Mesendoderm (in vitro differentiated cells): ENCODE data around the gene LRP6.

Source experiments
- DNase-seq: peaks from one replicate; pipeline ENCODE4 v3.0.0; 2013
- H2AK5ac ChIP-seq: 2 replicates; pipeline ENCODE4 v1.6.1; 2013; ENCODE audit warnings: low read length, inconsistent platforms
- H2BK120ac ChIP-seq: 2 replicates; pipeline ENCODE4 v1.6.1; 2013; ENCODE audit warnings: low read depth, mild to moderate bottlenecking, low read length, moderate library complexity, mixed read lengths
- H2BK15ac ChIP-seq: replicated peaks from 2 replicates; pipeline ENCODE4 v1.6.1; 2013; ENCODE audit warnings: low read depth, mild to moderate bottlenecking, moderate library complexity
- H2BK5ac ChIP-seq: 2 replicates; pipeline ENCODE4 v1.6.1; 2013; ENCODE audit warnings: low read length, inconsistent platforms
- H3K18ac ChIP-seq: 2 replicates; pipeline ENCODE4 v1.6.1; 2013; ENCODE audit warnings: mild to moderate bottlenecking, low read length, mixed read lengths
- H3K23ac ChIP-seq: one replicate; pipeline ENCODE4 v1.6.1; 2013; ENCODE audit warnings: low read length
- H3K27ac ChIP-seq: 2 replicates; pipeline ENCODE4 v1.5.1; 2013; ENCODE audit warnings: low read depth, mild to moderate bottlenecking, inconsistent platforms, low read length, moderate library complexity
- H3K27me3 ChIP-seq: 2 replicates; pipeline ENCODE4 v1.6.1; 2013; ENCODE audit warnings: low read length, control low read depth, mild to moderate bottlenecking, inconsistent platforms; ENCODE audit not compliant: insufficient read depth, poor library complexity
- H3K36me3 ChIP-seq: 2 replicates; pipeline ENCODE4 v1.6.1; 2013; ENCODE audit warnings: low read length, inconsistent platforms; ENCODE audit not compliant: control insufficient read depth, insufficient read depth
- H3K4ac ChIP-seq: one replicate; pipeline ENCODE4 v1.6.1; 2013; ENCODE audit warnings: low read depth, mild to moderate bottlenecking, low read length, moderate library complexity
- H3K4me1 ChIP-seq: 2 replicates; pipeline ENCODE4 v1.6.1; 2013; ENCODE audit warnings: low read depth, low read length, inconsistent platforms; ENCODE audit not compliant: control insufficient read depth
- H3K4me2 ChIP-seq: 2 replicates; pipeline ENCODE4 v1.6.1; 2013; ENCODE audit warnings: low read length
- H3K4me3 ChIP-seq: 2 replicates; pipeline ENCODE4 v1.5.1; 2013; ENCODE audit warnings: mild to moderate bottlenecking, low read length
- H3K56ac ChIP-seq: one replicate; pipeline ENCODE4 v1.6.1; 2013; ENCODE audit warnings: low read length
- H3K79me1 ChIP-seq: 2 replicates; pipeline ENCODE4 v1.6.1; 2013; ENCODE audit warnings: low read length, inconsistent platforms
- H3K79me2 ChIP-seq: 2 replicates; pipeline ENCODE4 v1.6.1; 2013; ENCODE audit warnings: mild to moderate bottlenecking, low read length; ENCODE audit not compliant: control insufficient read depth, insufficient read depth
- H3K9ac ChIP-seq: 2 replicates; pipeline ENCODE4 v1.6.1; 2013; ENCODE audit warnings: low read length, inconsistent platforms
- H4K5ac ChIP-seq: one replicate; pipeline ENCODE4 v1.6.1; 2013; ENCODE audit warnings: low read length
- H4K8ac ChIP-seq: one replicate; pipeline ENCODE4 v1.6.1; 2013; ENCODE audit warnings: low read depth, mild to moderate bottlenecking, control low read depth, low read length, moderate library complexity
- WGBS: extraction: QIAGEN DNeasy Blood & Tissue Kit; methylation state at CpG from one replicate; pipeline ENCODE4 v1.1.7; 2013; ENCODE audit warnings: low lambda C conversion rate, missing lambda C conversion rate; ENCODE audit not compliant: insufficient coverage; ENCODE audit errors: extremely low coverage; 5-methylcytosine and 5-hydroxymethylcytosine counted together

Gene LRP6

DNA sequence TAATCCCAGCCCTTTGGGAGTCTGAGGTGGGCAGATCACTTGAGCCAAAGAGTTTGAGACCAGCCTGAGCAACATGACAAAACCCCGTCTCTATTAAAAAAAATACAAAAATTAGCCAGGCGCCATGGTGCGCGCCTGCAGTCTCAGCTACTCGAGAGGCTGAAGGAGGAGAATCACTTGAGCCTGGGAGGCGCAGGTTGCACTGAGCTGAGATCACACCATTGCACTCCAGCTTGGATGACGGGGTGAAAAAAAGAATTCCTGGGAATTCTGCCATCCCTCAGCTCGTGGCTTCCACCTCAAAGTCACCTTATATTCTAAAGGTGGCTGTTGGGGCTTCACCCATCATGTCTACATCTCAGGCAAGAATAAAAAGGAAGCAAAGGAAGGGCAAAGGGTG is 183.2 kb downstream of the LRP6 start:
- no peak overlapping the region for H3K27ac ChIP-seq
- H3K79me2 ChIP-seq = no peaks in the 10 kb centered on the region
- no CpG with 5 or more reads among the region's 8 CpGs for WGBS
- no peak for DNase-seq
- no peak overlapping the region for H3K4ac ChIP-seq
- H3K4me3 ChIP-seq = no peak overlapping the region
- peaks cover 12% of the 10 kb centered on the region for H3K4me1 ChIP-seq
- H3K18ac ChIP-seq = no peak overlapping the region
- H3K4me2 ChIP-seq = no peak overlapping the region
- H4K8ac ChIP-seq = no peak overlapping the region
- H3K79me1 ChIP-seq = no peaks in the 10 kb centered on the region
- no peak overlapping the region for H2BK15ac ChIP-seq
- H2BK120ac ChIP-seq = no peak overlapping the region
- H4K5ac ChIP-seq = no peak overlapping the region
- no peak overlapping the region for H3K9ac ChIP-seq
- H2BK5ac ChIP-seq = no peak overlapping the region
- H2AK5ac ChIP-seq = no peak overlapping the region
- H3K23ac ChIP-seq = no peak overlapping the region
- no peak overlapping the region for H3K56ac ChIP-seq
- H3K36me3 ChIP-seq = no peaks in the 10 kb centered on the region
- H3K27me3 ChIP-seq = no peaks in the 10 kb centered on the region

DNA sequence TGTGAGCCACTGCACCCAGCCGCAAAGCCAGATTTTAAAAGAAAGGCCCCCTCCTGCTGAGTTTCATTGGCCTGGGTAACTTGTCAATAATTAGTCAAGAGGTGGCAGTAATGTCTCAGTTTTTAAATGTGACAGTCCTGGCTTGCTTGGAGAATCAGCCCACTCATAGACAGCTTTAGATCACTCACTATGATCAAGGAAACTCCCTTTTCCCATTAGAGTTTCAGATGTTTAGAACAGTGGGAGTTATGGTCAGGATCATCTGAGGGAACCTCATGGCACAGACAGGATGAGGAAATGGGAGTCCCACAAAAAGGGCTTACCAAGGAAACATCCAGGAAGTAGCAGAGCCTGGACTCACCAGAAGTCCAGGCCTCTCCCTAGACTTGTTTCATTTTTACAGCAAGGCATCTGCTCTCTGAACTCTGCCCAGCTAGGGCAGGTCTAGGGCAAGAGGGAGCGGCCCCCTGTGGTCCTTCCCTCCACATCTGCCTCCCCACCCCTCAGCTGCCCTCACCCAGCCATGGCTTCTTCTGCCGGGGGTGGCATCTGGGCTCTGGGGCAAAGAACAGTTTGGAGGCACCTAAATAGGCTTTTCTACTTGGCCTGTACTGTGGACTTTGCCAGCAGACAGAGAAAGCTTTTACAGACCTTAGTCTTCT is 184.9 kb downstream of the LRP6 start:
- no peaks in the 10 kb centered on the region for H3K79me2 ChIP-seq
- no peak overlapping the region for H4K5ac ChIP-seq
- H3K4me3 ChIP-seq = no peak overlapping the region
- peak overlapping the region; percentile 4 for H3K27ac ChIP-seq
- no peaks in the 10 kb centered on the region for H3K27me3 ChIP-seq
- H2AK5ac ChIP-seq = no peak overlapping the region
- H3K36me3 ChIP-seq = no peaks in the 10 kb centered on the region
- peak; percentile 74 for DNase-seq
- H2BK5ac ChIP-seq = no peak overlapping the region
- no peak overlapping the region for H3K23ac ChIP-seq
- no peak overlapping the region for H3K56ac ChIP-seq
- H3K4me2 ChIP-seq = no peak overlapping the region
- H3K79me1 ChIP-seq = no peaks in the 10 kb centered on the region
- no peak overlapping the region for H3K18ac ChIP-seq
- no CpG with 5 or more reads among the region's 3 CpGs for WGBS
- H3K4ac ChIP-seq = no peak overlapping the region
- peaks cover 6% of the 10 kb centered on the region for H3K4me1 ChIP-seq
- no peak overlapping the region for H2BK120ac ChIP-seq
- H2BK15ac ChIP-seq = no peak overlapping the region
- no peak overlapping the region for H3K9ac ChIP-seq
- no peak overlapping the region for H4K8ac ChIP-seq

DNA sequence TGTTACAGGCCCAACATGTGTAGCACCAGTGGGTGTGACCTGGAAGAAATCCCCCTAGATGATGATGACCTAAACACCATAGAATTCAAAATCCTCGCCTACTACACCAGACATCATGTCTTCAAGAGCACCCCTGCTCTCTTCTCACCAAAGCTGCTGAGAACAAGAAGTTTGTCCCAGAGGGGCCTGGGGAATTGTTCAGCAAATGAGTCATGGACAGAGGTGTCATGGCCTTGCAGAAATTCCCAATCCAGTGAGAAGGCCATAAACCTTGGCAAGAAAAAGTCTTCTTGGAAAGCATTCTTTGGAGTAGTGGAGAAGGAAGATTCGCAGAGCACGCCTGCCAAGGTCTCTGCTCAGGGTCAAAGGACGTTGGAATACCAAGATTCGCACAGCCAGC is 187.6 kb downstream of the LRP6 start:
- Histone ChIP-seq H3K23ac (no peak overlapping the region), H3K36me3 (no peaks in the 10 kb centered on the region), H3K4me2 (no peak overlapping the region), H4K5ac (no peak overlapping the region), H2BK120ac (no peak overlapping the region), H2BK5ac (no peak overlapping the region), H3K9ac (no peak overlapping the region), H3K79me2 (no peaks in the 10 kb centered on the region), H3K27ac (no peak overlapping the region), H3K4me1 (no peaks in the 10 kb centered on the region), H3K27me3 (no peaks in the 10 kb centered on the region), H3K79me1 (no peaks in the 10 kb centered on the region), H3K56ac (no peak overlapping the region), H4K8ac (no peak overlapping the region), H3K4ac (no peak overlapping the region), H2AK5ac (no peak overlapping the region), H2BK15ac (no peak overlapping the region), H3K18ac (no peak overlapping the region), H3K4me3 (no peak overlapping the region)
- peak; percentile 69 for DNase-seq
- no CpG with 5 or more reads among the region's 5 CpGs for WGBS

DNA sequence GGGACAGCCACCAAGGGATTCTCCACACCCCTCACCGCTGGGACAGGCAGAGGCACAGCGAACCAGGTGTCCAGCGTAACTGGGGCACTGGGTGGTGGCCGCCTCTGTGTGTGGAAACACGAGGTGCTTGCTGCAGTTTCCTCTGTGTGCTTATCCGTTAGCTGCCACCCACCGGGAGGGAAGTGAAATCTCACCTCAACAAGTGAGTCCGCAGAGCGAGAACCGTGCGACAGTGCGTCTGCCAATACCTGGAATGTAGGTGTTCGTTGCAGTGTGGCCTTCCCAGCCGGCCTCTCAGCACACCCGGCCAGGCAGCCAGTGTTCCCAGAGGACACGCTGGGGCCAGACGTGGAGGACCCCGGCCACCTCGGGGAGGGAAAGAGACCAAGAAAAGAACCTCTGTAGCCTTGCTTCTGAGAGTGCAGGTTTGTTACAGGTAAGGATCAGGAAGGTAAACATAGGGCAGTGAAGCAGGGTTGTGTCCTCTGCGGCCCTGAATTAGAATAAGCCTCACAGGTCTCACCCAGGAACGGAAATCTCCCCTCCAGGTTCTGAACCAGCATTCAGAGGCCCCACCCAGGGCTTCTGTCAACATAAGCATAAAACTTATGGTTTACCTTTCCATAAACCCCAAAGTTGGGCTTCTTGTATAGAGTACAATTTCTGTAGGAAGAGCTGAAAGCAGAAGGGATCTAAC is 194.6 kb downstream of the LRP6 start:
- Histone ChIP-seq H2BK15ac (no peak overlapping the region), H3K23ac (no peak overlapping the region), H3K4me2 (no peak overlapping the region), H3K27me3 (no peaks in the 10 kb centered on the region), H3K27ac (no peak overlapping the region), H4K5ac (no peak overlapping the region), H3K18ac (no peak overlapping the region), H3K4ac (peak overlapping the region; percentile 38), H3K36me3 (no peaks in the 10 kb centered on the region), H4K8ac (no peak overlapping the region), H3K79me2 (no peaks in the 10 kb centered on the region), H3K56ac (no peak overlapping the region), H3K9ac (peak overlapping the region; percentile 19), H3K4me1 (peaks cover 3% of the 10 kb centered on the region), H3K4me3 (no peak overlapping the region), H3K79me1 (no peaks in the 10 kb centered on the region), H2AK5ac (no peak overlapping the region), H2BK120ac (no peak overlapping the region), H2BK5ac (no peak overlapping the region)
- DNase-seq = no peak
- no CpG with 5 or more reads among the region's 21 CpGs for WGBS

- Histone ChIP-seq H2BK15ac (no peak within 1 kb of the TSS), H3K4me1 (peaks cover 3% of the 10 kb centered on the region), H3K27me3 (no peaks in the 10 kb centered on the region), H3K23ac (no peak within 1 kb of the TSS), H2BK5ac (no peak within 1 kb of the TSS), H3K36me3 (no peaks in the 10 kb centered on the region), H4K8ac (no peak within 1 kb of the TSS), H3K4me3 (no peak within 1 kb of the TSS), H3K79me2 (no peaks in the 10 kb centered on the region), H3K27ac (peak within 1 kb of the TSS; percentile 3), H2AK5ac (no peak within 1 kb of the TSS), H3K79me1 (no peaks in the 10 kb centered on the region), H2BK120ac (no peak within 1 kb of the TSS), H3K9ac (no peak within 1 kb of the TSS), H3K4me2 (no peak within 1 kb of the TSS), H3K18ac (no peak within 1 kb of the TSS), H4K5ac (no peak within 1 kb of the TSS), H3K4ac (no peak within 1 kb of the TSS), H3K56ac (peak within 1 kb of the TSS; percentile 26)
- DNase-seq = peak; percentile 52
- WGBS = no CpG with 5 or more reads among the region's 12 CpGs
These were observed 195.9 kb downstream of the LRP6 start, which contains the start of gene BCL2L14 for GRCh38 chr12:12070674-12071656. BCL2L14 (plus strand) TSS chr12:12070939; CDS start chr12:12079306, 8,367 bp downstream.
